SH-SY5Y (cell line): ENCODE measurements around the gene B3GNT5.

Experiments used
- GATA2 ChIP-seq: IDR thresholded peaks from 2 replicates; pipeline ENCODE4 v1.6.1; 2011; ENCODE audit warnings: mild to moderate bottlenecking, low read depth, low read length
- GATA3 ChIP-seq: IDR thresholded peaks from 2 replicates; pipeline ENCODE4 v1.6.1; 2011; ENCODE audit warnings: low read depth, mild to moderate bottlenecking, low read length, moderate library complexity

The B3GNT5 gene

DNA sequence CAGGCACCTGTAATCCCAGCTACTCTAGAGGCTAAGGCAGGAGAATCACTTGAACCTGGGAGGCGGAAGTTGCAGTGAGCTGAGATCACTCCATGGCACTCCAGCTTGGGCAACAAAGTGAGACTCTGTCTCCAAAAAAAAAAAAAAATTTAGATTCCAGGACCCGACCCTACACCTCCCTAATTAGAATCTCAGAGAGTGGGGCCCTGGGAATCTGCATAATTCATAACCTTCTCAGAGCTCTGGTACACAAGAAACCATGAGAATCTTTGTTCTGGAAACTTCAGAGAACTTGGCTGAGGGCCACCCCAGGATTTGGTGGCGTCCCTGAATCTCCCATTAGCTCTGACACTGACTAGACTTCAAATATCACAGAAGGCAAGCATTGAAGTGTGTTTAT is 31.5 kb downstream of the B3GNT5 start:
- TF ChIP-seq GATA2 = no peak

GRCh38 chr3:183285318-183285717 is 32.3 kb downstream of the B3GNT5 start:
- TF ChIP-seq GATA3 (no peak), GATA2 (no peak)

- TF ChIP-seq GATA3 = no peak
- TF ChIP-seq GATA2 = no peak
Observed at GRCh38 chr3:183285828-183286457, 32.9 kb downstream of the B3GNT5 start.

- TF ChIP-seq GATA3 (no peak), GATA2 (no peak)
Observed at GRCh38 chr3:183287301-183287971, 34.4 kb downstream of the B3GNT5 start.

DNA sequence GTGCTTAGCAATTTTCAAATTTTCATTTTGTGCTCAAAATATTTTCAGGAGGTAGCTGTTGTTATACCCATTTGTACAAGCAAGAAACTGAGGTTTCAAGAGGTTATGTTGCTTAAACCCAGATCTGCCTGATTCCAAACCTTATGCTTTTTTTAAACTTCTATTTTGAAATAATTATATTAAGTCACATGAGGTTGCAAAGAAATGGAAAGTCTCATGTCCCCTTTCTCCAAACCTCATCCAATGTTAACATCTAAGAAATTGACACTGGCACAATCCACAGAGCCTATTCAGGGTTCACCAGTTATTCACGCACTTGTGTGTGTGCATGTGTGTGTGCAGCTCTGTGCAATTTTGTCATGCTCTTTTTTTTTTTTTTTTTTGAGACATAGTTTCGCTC is 35.1 kb downstream of the B3GNT5 start:
- TF ChIP-seq GATA3 (no peak), GATA2 (no peak)

- TF ChIP-seq GATA3 (no peak), GATA2 (no peak)
Observed at GRCh38 chr3:183290216-183290615, 37.2 kb downstream of the B3GNT5 start.

GRCh38 chr3:183291497-183292031 is 38.5 kb downstream of the B3GNT5 start:
- TF ChIP-seq GATA3 (no peak), GATA2 (no peak)

DNA sequence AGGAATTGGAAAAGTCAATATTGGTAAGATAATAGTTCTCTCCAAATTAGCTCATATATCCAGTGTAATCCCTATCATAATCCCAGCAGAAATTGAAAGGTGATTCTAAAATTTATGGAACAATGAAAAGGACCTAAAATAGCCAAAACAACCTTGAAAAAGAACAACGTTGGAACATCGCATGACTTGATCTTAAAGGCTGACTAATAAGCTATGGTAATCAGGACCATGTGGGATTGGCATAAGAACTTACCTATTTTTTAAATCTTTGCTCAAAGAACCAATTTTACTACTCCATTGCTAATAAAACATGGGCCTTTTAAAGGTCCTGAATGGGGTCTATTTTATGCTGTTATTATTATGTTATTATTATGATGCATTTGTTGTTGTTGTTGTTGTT is 40.9 kb downstream of the B3GNT5 start:
- no peak for TF ChIP-seq GATA3
- no peak for TF ChIP-seq GATA2

- no peak for TF ChIP-seq GATA2
- no peak for TF ChIP-seq GATA3
Observed at GRCh38 chr3:183295211-183295610, 42.2 kb downstream of the B3GNT5 start.

DNA sequence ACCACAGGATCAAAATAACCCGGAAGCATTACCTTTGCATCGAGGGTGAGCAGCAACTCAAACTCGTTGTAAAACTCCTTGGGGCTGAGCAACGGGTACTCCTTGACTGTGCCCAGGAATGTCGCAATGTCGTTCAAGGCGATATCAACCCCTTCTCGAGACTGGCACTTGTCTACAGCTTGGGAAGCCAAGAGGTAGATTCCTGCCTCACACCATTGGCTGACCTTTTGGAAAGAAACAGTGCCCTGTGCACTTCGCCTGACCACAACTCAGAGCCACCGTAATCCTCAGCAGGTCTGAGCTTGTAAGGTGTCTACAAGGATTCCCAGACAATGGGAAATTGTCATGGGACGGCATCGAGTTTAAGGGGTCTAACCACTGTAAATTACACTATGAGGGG is 43.9 kb downstream of the B3GNT5 start:
- TF ChIP-seq GATA2 (no peak), GATA3 (no peak)

DNA sequence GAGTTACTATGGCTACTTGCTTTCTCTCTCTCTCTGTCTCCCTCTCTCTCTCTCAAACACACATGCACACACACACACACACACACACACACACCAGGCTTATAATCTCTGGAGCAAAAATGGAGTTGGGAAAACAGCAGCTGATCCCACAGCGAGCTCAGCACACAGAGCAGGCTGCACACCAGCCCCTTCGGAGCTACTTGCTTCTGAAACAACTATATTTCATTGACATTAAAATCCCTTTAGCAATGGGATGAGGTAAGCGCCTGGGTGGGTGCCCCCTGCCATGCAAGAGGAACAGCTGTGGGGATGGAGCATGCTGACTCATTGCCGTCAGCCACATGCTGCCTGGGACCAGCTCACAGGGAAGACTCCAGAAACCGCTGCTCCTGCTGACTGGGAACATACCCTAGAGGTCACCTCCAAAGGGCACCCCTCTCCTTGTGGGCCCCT is 45.7 kb downstream of the B3GNT5 start:
- TF ChIP-seq GATA2 (no peak), GATA3 (no peak)

DNA sequence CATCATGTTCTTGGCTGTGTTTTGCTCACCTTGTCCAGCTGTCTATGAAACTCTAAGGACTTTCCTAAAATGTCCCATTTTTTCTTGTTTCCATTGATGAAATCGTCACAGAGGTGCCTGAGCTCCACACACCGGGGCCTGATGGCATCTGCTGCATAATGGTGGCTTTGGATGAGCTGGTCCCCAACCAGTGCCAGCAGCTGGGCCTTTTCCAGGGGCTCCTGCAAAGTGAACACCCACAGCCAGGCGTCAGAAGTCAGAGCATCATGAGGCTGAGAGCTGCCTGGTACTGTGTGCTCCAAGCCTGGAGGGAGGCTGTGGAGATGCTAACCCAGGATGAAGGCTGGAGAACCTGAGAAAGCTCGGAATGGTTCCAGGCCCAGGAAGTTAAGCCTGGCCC is 46.9 kb downstream of the B3GNT5 start:
- TF ChIP-seq GATA3 (no peak), GATA2 (no peak)

GRCh38 chr3:183300996-183301562 is 48.0 kb downstream of the B3GNT5 start:
- TF ChIP-seq GATA2 (no peak), GATA3 (no peak)

GRCh38 chr3:183301937-183302580 is 49.0 kb downstream of the B3GNT5 start:
- TF ChIP-seq GATA3 (no peak), GATA2 (no peak)
